ENCODE data around the gene FAM185A.
"Not testable (repeated sequence)": the region's sequence is repeated elsewhere in the genome, so short reads cannot be mapped to it uniquely, and the experiment has no call there.

The FAM185A gene

DNA sequence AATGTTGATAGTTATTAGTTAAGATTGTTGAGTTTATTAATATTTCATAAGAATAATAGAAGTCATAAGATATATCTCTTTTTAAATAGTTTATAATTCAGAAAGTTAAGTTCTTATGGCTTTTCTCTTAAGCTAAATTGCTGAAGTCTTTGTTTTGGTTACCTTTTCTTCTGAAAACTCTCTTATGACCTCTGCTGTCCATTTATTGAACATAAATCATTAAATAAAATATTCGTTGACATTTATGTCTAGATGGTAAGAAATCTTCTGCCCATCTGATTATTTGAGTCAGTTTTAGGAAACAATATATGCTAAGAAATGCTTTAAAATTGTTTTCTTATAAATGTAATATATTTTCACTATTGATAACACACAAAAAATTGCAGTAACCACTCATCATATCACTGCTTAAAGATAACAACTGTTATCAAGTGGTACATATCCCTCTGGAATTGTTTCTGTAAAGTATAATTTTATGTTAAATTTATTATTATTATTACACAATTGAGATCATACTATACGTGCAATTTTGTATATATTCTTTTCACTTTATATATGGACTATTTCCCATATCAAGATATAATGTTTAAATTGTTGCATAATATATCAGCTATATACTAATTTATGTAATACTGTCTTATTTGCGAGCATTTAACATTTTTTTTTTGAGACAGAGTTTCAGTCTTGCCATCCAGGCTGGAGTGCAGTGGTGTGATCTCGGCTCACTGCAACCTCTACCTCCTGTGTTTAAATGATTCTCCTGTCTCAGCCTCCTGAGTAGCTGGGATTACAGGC is 3.1 kb upstream of the FAM185A start:
- H3K4me1 Mint-ChIP-seq; DNase-seq (ENCODE audit: low spot score in 2 of 2): not testable (repeated sequence)

GRCh38 chr7:102749445-102749786 is 617 bp downstream of the FAM185A start:
- H3K27ac Mint-ChIP-seq (ENCODE audit: low read depth); H3K36me3 Mint-ChIP-seq (ENCODE audit: insufficient read depth): not testable (repeated sequence)

More for the DNA sequence above, 3.1 kb upstream of the FAM185A start:
- H3K27ac Mint-ChIP-seq (ENCODE audit: low read depth); H3K36me3 Mint-ChIP-seq (ENCODE audit: insufficient read depth); H3K4me3 Mint-ChIP-seq; H3K27me3 Mint-ChIP-seq; H3K9me3 Mint-ChIP-seq; ATAC-seq (replicated peaks; ENCODE audit: extremely low read depth, poor library complexity, severe bottlenecking): not testable (repeated sequence)

DNA sequence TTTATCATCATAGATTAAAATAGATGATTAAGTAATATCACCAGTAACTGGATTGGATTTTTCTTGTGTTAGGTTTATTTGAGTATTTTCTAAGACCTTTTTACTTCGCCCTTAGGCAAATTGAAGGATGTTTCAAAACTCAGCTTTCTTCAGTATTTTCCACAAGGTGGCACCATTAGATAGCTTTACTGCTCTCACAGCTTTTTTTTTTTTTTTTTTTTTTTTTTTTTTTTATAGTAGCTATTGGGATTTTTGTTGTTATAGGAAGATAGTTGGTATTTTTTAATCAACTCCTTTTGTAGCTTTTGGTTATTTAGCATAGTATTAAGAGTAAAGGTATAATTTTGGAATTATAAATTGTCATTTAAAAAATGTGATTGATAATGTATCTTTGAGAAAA is 9.4 kb downstream of the FAM185A start:
- not testable (repeated sequence) for H3K27ac Mint-ChIP-seq (ENCODE audit: low read depth); DNase-seq (ENCODE audit: low spot score in 2 of 2); H3K4me3 Mint-ChIP-seq; H3K36me3 Mint-ChIP-seq (ENCODE audit: insufficient read depth); ATAC-seq (replicated peaks; ENCODE audit: extremely low read depth, poor library complexity, severe bottlenecking); H3K27me3 Mint-ChIP-seq; H3K9me3 Mint-ChIP-seq; H3K4me1 Mint-ChIP-seq

More at GRCh38 chr7:102749445-102749786, 617 bp downstream of the FAM185A start:
- Mint-ChIP-seq H3K4me3 (peak overlapping the region; percentile 60), H3K4me1 (peaks cover 10% of the 10 kb centered on the region)
- ATAC-seq (replicated peaks; ENCODE audit: extremely low read depth, poor library complexity, severe bottlenecking); H3K9me3 Mint-ChIP-seq; H3K27me3 Mint-ChIP-seq; DNase-seq (ENCODE audit: low spot score in 2 of 2): not testable (repeated sequence)

GRCh38 chr7:102759934-102760333 is 11.1 kb downstream of the FAM185A start:
- not testable (repeated sequence) for H3K9me3 Mint-ChIP-seq; DNase-seq (ENCODE audit: low spot score in 2 of 2); H3K27ac Mint-ChIP-seq (ENCODE audit: low read depth); H3K4me1 Mint-ChIP-seq; H3K27me3 Mint-ChIP-seq; H3K36me3 Mint-ChIP-seq (ENCODE audit: insufficient read depth); H3K4me3 Mint-ChIP-seq; ATAC-seq (replicated peaks; ENCODE audit: extremely low read depth, poor library complexity, severe bottlenecking)

GRCh38 chr7:102761234-102761633 is 12.4 kb downstream of the FAM185A start:
- not testable (repeated sequence) for H3K4me3 Mint-ChIP-seq; H3K27me3 Mint-ChIP-seq; H3K4me1 Mint-ChIP-seq; H3K9me3 Mint-ChIP-seq; H3K36me3 Mint-ChIP-seq (ENCODE audit: insufficient read depth); DNase-seq (ENCODE audit: low spot score in 2 of 2); ATAC-seq (replicated peaks; ENCODE audit: extremely low read depth, poor library complexity, severe bottlenecking); H3K27ac Mint-ChIP-seq (ENCODE audit: low read depth)

- H3K27ac Mint-ChIP-seq (ENCODE audit: low read depth); H3K27me3 Mint-ChIP-seq; H3K36me3 Mint-ChIP-seq (ENCODE audit: insufficient read depth); ATAC-seq (replicated peaks; ENCODE audit: extremely low read depth, poor library complexity, severe bottlenecking); H3K4me3 Mint-ChIP-seq; H3K4me1 Mint-ChIP-seq; DNase-seq (ENCODE audit: low spot score in 2 of 2); H3K9me3 Mint-ChIP-seq: not testable (repeated sequence)
Observed at GRCh38 chr7:102763295-102763905, 14.6 kb downstream of the FAM185A start.

GRCh38 chr7:102769657-102770192 is 20.9 kb downstream of the FAM185A start:
- not testable (repeated sequence) for H3K36me3 Mint-ChIP-seq (ENCODE audit: insufficient read depth); ATAC-seq (replicated peaks; ENCODE audit: extremely low read depth, poor library complexity, severe bottlenecking); H3K4me3 Mint-ChIP-seq; H3K9me3 Mint-ChIP-seq; H3K27me3 Mint-ChIP-seq; DNase-seq (ENCODE audit: low spot score in 2 of 2); H3K4me1 Mint-ChIP-seq; H3K27ac Mint-ChIP-seq (ENCODE audit: low read depth)

DNA sequence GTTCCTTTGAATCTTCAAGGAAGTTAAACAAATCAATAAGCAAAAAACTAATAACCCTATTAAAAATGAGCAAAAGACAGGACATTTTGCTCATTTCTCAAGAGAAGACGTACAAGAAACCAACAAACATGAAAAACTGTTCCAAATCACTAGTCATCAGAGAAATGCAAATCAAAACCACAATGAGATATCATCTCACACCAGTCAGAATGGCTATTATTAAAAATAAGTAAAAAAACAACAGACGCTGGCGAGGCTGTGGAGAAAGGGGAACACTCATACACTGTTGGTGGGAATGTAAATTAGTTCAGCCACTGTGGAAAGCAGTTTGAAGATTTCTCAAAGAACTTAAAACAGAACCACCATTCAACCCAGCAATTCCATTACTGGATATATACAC is 21.7 kb downstream of the FAM185A start:
- H3K27me3 Mint-ChIP-seq; H3K36me3 Mint-ChIP-seq (ENCODE audit: insufficient read depth); H3K9me3 Mint-ChIP-seq; H3K4me1 Mint-ChIP-seq; ATAC-seq (replicated peaks; ENCODE audit: extremely low read depth, poor library complexity, severe bottlenecking); DNase-seq (ENCODE audit: low spot score in 2 of 2); H3K4me3 Mint-ChIP-seq; H3K27ac Mint-ChIP-seq (ENCODE audit: low read depth): not testable (repeated sequence)

DNA sequence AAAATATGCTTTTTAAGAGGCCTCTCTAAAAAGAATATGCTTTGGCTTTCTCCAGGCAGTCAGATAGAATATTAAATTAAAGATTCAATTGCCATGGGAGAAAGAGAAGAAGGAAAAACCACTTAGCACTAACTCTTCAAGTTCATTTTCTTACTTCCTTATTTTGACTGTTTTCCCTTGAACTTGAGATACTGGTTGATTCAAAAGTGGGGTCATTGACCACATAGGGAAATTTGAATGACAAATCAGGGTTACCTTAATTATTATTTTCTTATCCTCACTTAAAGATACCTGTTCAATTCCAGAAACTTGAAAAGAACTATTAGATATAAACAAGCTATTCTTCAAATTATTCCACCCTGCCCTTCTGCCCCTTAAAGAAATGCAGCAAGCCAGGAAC is 27.4 kb downstream of the FAM185A start:
- H3K27me3 Mint-ChIP-seq; ATAC-seq (replicated peaks; ENCODE audit: extremely low read depth, poor library complexity, severe bottlenecking); DNase-seq (ENCODE audit: low spot score in 2 of 2); H3K9me3 Mint-ChIP-seq; H3K27ac Mint-ChIP-seq (ENCODE audit: low read depth); H3K4me1 Mint-ChIP-seq; H3K36me3 Mint-ChIP-seq (ENCODE audit: insufficient read depth); H3K4me3 Mint-ChIP-seq: not testable (repeated sequence)

DNA sequence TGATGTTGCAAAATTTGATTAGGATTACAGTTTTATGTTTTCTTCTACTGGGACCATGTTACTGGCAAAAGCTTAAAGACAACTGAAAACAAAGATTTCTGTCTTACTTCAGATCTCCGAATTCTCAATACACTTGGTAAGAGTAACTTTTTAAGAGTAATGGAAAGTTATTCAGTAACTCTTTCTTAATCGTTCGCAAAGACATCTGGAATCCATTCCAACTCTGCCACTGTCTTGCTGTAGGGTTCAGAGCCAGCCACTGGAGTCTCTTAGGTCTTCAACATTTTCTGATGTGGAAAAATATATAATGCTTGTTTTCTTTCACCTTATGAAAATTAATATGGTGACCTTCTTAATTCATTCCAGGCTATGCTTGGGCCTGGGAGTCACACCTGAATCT is 29.9 kb downstream of the FAM185A start:
- H3K9me3 Mint-ChIP-seq; ATAC-seq (replicated peaks; ENCODE audit: extremely low read depth, poor library complexity, severe bottlenecking); DNase-seq (ENCODE audit: low spot score in 2 of 2); H3K27ac Mint-ChIP-seq (ENCODE audit: low read depth); H3K27me3 Mint-ChIP-seq; H3K4me1 Mint-ChIP-seq; H3K36me3 Mint-ChIP-seq (ENCODE audit: insufficient read depth); H3K4me3 Mint-ChIP-seq: not testable (repeated sequence)

- H3K27ac Mint-ChIP-seq (ENCODE audit: low read depth); ATAC-seq (replicated peaks; ENCODE audit: extremely low read depth, poor library complexity, severe bottlenecking); H3K27me3 Mint-ChIP-seq; H3K36me3 Mint-ChIP-seq (ENCODE audit: insufficient read depth); H3K4me3 Mint-ChIP-seq; H3K4me1 Mint-ChIP-seq; H3K9me3 Mint-ChIP-seq; DNase-seq (ENCODE audit: low spot score in 2 of 2): not testable (repeated sequence)
Observed at GRCh38 chr7:102780926-102781325, 32.1 kb downstream of the FAM185A start.

DNA sequence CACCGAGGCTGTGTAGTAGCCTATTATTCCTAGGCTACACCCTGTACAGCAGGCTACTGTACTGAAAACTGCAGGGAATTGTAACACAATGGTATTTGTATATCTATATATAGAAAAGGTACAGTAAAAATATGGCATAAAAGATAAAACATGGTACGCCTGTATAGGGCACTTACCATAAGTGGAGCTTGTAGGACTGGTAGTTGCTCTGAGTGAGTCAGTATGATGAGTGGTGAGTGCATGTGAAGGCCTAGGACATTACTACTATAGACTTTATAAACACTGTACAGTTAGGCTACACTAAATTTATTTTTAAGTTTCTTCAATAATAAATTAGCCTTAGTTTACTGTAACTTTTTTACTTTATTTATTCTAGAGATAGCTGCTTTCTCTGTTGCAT is 40.0 kb downstream of the FAM185A start:
- H3K4me1 Mint-ChIP-seq; H3K27me3 Mint-ChIP-seq; DNase-seq (ENCODE audit: low spot score in 2 of 2); H3K36me3 Mint-ChIP-seq (ENCODE audit: insufficient read depth); H3K27ac Mint-ChIP-seq (ENCODE audit: low read depth); H3K9me3 Mint-ChIP-seq; ATAC-seq (replicated peaks; ENCODE audit: extremely low read depth, poor library complexity, severe bottlenecking); H3K4me3 Mint-ChIP-seq: not testable (repeated sequence)
